H1 (cell line): ENCODE data around the gene DHRS7B. TPM values are rescaled to one million over a fixed set of nuclear protein-coding genes. Genes with fewer than 3 reads are reported as not detected.

ENCODE experiments used
- CHD7 ChIP-seq: fragments of 300-600 bp; sonication (generic); IDR thresholded peaks from 2 replicates; pipeline ENCODE4 v1.7.1; 2012; ENCODE audit warnings: low read length, moderate library complexity, mild to moderate bottlenecking, inconsistent platforms; ENCODE audit not compliant: insufficient replicate concordance
- CREB1 ChIP-seq: IDR thresholded peaks from 2 replicates; pipeline ENCODE4 v1.6.1; 2012; ENCODE audit warnings: inconsistent platforms
- polyA plus RNA-seq, 7 experiments: library from polyadenylated mRNA; depleted of rRNA in 3 of 7; stranded (reverse) in 5 of 7; unstranded in 2 of 7; fragments of >200 nt in 5 of 7; fragments of 200-250 nt in 2 of 7; gene quantifications; 1 replicate in 5 of 7; 2 replicates in 1 of 7; 4 replicates in 1 of 7; pipeline versions ENCODE4 v1.2.1 to v1.2.3, GENCODE V29; 2011 to 2013; ENCODE audit warnings: missing spikeins in 2 of 7, mixed read lengths in 2 of 7
- total RNA-seq: library from RNA; stranded (reverse); fragmentation: NEBNext Ultra II Directional; extraction: Animal tissue kit (Norgen Biotek cat#: 25700); gene quantifications from 2 replicates; pipeline ENCODE4 v1.2.1, GENCODE V29; 2021

Gene DHRS7B
- total and polyA plus RNA-seq, 2 of the 8 experiments (the other 6 are each of a cell fraction or from before 2014, with no cell fraction given) = 11.0 to 27.9 TPM

- TF ChIP-seq CHD7 (no peak), CREB1 (no peak)
Measured at GRCh38 chr17:21079196-21079595, 47.6 kb upstream of the DHRS7B start (continued).
